Measurements from ENCODE around the gene EHBP1L1. TPM values are rescaled to one million over a fixed set of nuclear protein-coding genes. Genes with fewer than 3 reads are reported as not detected.

Gene EHBP1L1
- total and polyA plus RNA-seq, 2 of the 13 experiments (the other 11 are each of a cell fraction or from before 2014, with no cell fraction given), result 8.3 to 10.6 TPM

DNA sequence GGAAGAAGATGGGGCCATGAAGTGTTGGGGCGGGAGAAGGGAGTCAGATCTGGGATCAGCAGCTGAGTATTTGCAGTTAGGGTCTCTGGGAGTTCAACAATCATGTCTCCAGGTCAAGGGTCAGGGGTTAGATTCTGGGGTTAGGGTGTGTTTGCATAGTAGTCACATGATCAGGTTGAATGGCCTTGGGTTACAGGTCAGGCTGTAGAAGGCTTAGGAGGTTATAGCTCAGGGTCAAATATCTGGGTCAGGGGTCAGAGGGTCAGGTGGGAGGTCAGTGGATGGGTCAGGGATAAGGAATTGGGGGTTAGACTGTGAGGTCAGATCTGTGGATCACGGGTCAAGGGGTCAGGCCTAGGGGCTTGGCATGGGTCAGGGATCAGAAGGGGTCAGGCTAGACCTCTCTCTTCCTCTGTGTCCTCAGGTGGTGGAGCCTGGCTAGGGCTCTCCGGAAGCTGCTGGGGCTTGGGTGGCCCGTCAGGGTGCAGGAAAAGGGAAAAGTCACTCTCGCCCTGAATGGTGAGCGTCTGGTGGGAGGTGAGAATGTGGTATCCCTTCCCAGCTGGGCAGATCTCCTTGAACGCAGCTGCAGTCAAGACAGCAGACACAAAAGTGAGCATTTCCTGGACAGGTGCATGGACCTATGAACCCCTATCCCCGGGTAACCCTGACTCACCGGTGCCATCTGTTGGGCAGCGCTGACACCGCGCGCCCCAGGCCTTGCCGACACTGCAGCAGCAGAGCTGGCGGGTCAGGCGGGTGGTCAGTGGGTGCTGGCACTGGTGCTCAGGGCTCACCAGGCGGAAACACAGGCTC lies 24.1 kb upstream of the EHBP1L1 start (continued):
- TF ChIP-seq HNF4A (CRISPR knock-in tag; IDR thresholded peaks at IDR 0.05) (peak; percentile 84), ZNF260 (CRISPR knock-in tag; IDR thresholded peaks at IDR 0.05; ENCODE audit: borderline replicate concordance, low read depth) (no peak), ARHGAP35 (CRISPR knock-in tag; IDR thresholded peaks at IDR 0.05; ENCODE audit: borderline replicate concordance) (no peak), NKX3-1 (CRISPR knock-in tag; IDR thresholded peaks at IDR 0.05) (no peak), MIXL1 (CRISPR knock-in tag; IDR thresholded peaks at IDR 0.05) (no peak), FOSL1 (CRISPR knock-in tag; IDR thresholded peaks at IDR 0.05; ENCODE audit: borderline replicate concordance) (no peak), ZNF446 (CRISPR knock-in tag; IDR thresholded peaks at IDR 0.05) (no peak), STAG1 (CRISPR knock-in tag; IDR thresholded peaks at IDR 0.05) (peak; percentile 54), SNAPC4 (CRISPR knock-in tag; IDR thresholded peaks at IDR 0.05) (no peak), CENPX (CRISPR knock-in tag; IDR thresholded peaks at IDR 0.05) (no peak), TEAD3 (CRISPR knock-in tag; optimal IDR thresholded peaks at IDR 0.05; ENCODE audit: borderline replicate concordance) (peak; percentile 55), NR2C2 (CRISPR knock-in tag; IDR thresholded peaks at IDR 0.05; ENCODE audit: borderline replicate concordance) (peak; percentile 98), NR2F2 (IDR thresholded peaks at IDR 0.05; ENCODE audit: borderline replicate concordance, low read depth) (peak; percentile 100), NCOA1 (CRISPR knock-in tag; IDR thresholded peaks at IDR 0.05) (no peak), KAT2B (IDR thresholded peaks at IDR 0.05; ENCODE audit: borderline replicate concordance, low read depth, low read length) (no peak), MXI1 (IDR thresholded peaks at IDR 0.05; ENCODE audit: borderline replicate concordance, low read depth, low read length) (peak; percentile 66; the same call in 1 of the 3 replicates), SRY (CRISPR knock-in tag; IDR thresholded peaks at IDR 0.05) (no peak)
- TF ChIP-seq, protein P1, sequence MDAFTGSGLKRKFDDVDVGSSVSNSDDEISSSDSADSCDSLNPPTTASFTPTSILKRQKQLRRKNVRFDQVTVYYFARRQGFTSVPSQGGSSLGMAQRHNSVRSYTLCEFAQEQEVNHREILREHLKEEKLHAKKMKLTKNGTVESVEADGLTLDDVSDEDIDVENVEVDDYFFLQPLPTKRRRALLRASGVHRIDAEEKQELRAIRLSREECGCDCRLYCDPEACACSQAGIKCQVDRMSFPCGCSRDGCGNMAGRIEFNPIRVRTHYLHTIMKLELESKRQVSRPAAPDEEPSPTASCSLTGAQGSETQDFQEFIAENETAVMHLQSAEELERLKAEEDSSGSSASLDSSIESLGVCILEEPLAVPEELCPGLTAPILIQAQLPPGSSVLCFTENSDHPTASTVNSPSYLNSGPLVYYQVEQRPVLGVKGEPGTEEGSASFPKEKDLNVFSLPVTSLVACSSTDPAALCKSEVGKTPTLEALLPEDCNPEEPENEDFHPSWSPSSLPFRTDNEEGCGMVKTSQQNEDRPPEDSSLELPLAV (CRISPR knock-in tag; conservative IDR thresholded peaks at IDR 0.05; ENCODE audit: low read depth), result no peak
- TF ChIP-seq, protein P2, sequence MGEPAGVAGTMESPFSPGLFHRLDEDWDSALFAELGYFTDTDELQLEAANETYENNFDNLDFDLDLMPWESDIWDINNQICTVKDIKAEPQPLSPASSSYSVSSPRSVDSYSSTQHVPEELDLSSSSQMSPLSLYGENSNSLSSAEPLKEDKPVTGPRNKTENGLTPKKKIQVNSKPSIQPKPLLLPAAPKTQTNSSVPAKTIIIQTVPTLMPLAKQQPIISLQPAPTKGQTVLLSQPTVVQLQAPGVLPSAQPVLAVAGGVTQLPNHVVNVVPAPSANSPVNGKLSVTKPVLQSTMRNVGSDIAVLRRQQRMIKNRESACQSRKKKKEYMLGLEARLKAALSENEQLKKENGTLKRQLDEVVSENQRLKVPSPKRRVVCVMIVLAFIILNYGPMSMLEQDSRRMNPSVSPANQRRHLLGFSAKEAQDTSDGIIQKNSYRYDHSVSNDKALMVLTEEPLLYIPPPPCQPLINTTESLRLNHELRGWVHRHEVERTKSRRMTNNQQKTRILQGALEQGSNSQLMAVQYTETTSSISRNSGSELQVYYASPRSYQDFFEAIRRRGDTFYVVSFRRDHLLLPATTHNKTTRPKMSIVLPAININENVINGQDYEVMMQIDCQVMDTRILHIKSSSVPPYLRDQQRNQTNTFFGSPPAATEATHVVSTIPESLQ (CRISPR knock-in tag; conservative IDR thresholded peaks at IDR 0.05), result no peak
- TF ChIP-seq, protein P3, sequence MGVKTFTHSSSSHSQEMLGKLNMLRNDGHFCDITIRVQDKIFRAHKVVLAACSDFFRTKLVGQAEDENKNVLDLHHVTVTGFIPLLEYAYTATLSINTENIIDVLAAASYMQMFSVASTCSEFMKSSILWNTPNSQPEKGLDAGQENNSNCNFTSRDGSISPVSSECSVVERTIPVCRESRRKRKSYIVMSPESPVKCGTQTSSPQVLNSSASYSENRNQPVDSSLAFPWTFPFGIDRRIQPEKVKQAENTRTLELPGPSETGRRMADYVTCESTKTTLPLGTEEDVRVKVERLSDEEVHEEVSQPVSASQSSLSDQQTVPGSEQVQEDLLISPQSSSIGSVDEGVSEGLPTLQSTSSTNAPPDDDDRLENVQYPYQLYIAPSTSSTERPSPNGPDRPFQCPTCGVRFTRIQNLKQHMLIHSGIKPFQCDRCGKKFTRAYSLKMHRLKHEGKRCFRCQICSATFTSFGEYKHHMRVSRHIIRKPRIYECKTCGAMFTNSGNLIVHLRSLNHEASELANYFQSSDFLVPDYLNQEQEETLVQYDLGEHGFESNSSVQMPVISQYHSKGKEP (CRISPR knock-in tag; IDR thresholded peaks at IDR 0.05), result no peak

Data from HepG2 (cell line).